Thyroid gland (tissue), 4 donors: ENCODE results near the gene DQX1. TPM values are rescaled to one million over a fixed set of nuclear protein-coding genes. Genes with fewer than 3 reads are reported as not detected.

Experiments used
- DNase-seq, 2 donors: peaks; one replicate each; pipeline ENCODE4 v3.0.0-alpha.2; 2019
- H3K27ac ChIP-seq, 3 donors: fragments of 200-600 bp; sonication (generic); 1 replicate in 2 of 3; 2 replicates in 1 of 3; pipeline ENCODE4 v1.5.1; 2016 to 2019; ENCODE audit warnings: mild to moderate bottlenecking in 1 of 3, moderate library complexity in 1 of 3
- H3K27me3 ChIP-seq: fragments of 200-600 bp; sonication (generic); one replicate; pipeline ENCODE4 v1.5.1; 2019
- H3K36me3 ChIP-seq, 2 donors: fragments of 200-600 bp; sonication (generic); one replicate each; pipeline ENCODE4 v1.5.1; 2016 to 2019
- H3K4me1 ChIP-seq, 2 donors: fragments of 200-600 bp; sonication (generic); one replicate each; pipeline ENCODE4 v1.5.1; 2017 to 2019
- H3K4me3 ChIP-seq, 3 donors: fragments of 200-600 bp; sonication (generic); replicated peaks in 1 of 3; 1 replicate in 2 of 3; 2 replicates in 1 of 3; pipeline ENCODE4 v1.5.1; 2016; ENCODE audit warnings: mild to moderate bottlenecking in 1 of 3
- H3K9me3 ChIP-seq: fragments of 200-600 bp; sonication (generic); one replicate; pipeline ENCODE4 v1.5.1; 2017
- POLR2A ChIP-seq, 2 donors: fragments of 450-650 bp; IDR thresholded peaks; one replicate each; pipeline ENCODE4 v1.6.1; 2017; ENCODE audit warnings: antibody characterized with exemption in 2 of 2, mild to moderate bottlenecking in 2 of 2, moderate library complexity in 1 of 2
- WGBS, 2 donors: methylation state at CpG; one replicate each; pipeline ENCODE4 v1.1.5; 2017; 5-methylcytosine and 5-hydroxymethylcytosine counted together
- intact Hi-C: fragments of 100-400 bp; cut with DNase I; formaldehyde crosslinking; loops from one replicate; pipeline ENCODE4 v1.15.1; 2023
- total RNA-seq, 4 donors: library from RNA; depleted of rRNA; stranded (reverse); fragments of >200 nt; gene quantifications; one replicate each; pipeline ENCODE4 v1.2.3, GENCODE V29; 2016
- TF ChIP-seq, protein P1 (sequence below), 6 experiments: fragments of 200-600 bp in 3 of 6; fragments of 450-650 bp in 3 of 6; sonication (generic) in 3 of 6; IDR thresholded peaks; one replicate each; pipeline ENCODE4 v1.5.1; 2016 to 2019; ENCODE audit warnings: antibody characterized with exemption in 6 of 6, mild to moderate bottlenecking in 2 of 6, inconsistent platforms in 1 of 6, moderate library complexity in 1 of 6

Gene DQX1
- total RNA-seq, 4 donors from 2014 or later, result not detected

DNA sequence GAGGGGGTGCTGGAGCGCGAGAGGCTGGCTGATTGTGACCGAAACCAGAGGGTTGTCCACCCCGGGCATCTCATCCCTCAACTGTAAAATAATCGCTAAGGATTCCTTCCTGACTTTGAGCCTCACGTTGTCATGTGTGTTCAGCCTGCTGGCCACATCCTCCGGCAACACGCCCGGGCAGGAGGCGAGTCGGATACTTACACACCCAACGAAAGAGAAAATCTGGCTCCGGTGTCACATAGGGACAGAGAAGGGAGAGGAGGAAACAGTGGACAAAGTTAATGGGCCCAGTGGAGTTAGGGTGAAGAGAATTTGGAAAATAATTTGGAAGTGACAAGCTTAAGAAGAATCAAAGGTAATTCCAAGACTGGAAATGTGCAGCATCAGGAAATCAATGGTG is 9.4 kb downstream of the DQX1 start:
- WGBS, 2 donors, result 63 to 64% methylated on average over 13 of the region's 13 CpGs
- Histone ChIP-seq H3K4me3 (no peak overlapping the region), H3K9me3 (no peaks in the 10 kb centered on the region), H3K4me1 (peaks cover 7 to 26% of the 10 kb centered on the region in 2 donors), H3K27ac (no peak overlapping the region), H3K27me3 (peaks cover 50% of the 10 kb centered on the region), H3K36me3 (no peaks in the 10 kb centered on the region)
- no peak for TF ChIP-seq POLR2A (IDR thresholded peaks at IDR 0.05)
- TF ChIP-seq, protein P1, sequence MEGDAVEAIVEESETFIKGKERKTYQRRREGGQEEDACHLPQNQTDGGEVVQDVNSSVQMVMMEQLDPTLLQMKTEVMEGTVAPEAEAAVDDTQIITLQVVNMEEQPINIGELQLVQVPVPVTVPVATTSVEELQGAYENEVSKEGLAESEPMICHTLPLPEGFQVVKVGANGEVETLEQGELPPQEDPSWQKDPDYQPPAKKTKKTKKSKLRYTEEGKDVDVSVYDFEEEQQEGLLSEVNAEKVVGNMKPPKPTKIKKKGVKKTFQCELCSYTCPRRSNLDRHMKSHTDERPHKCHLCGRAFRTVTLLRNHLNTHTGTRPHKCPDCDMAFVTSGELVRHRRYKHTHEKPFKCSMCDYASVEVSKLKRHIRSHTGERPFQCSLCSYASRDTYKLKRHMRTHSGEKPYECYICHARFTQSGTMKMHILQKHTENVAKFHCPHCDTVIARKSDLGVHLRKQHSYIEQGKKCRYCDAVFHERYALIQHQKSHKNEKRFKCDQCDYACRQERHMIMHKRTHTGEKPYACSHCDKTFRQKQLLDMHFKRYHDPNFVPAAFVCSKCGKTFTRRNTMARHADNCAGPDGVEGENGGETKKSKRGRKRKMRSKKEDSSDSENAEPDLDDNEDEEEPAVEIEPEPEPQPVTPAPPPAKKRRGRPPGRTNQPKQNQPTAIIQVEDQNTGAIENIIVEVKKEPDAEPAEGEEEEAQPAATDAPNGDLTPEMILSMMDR (IDR thresholded peaks at IDR 0.05), result no peak
- no peak for DNase-seq
- intact Hi-C loops, result no loop called here

DNA sequence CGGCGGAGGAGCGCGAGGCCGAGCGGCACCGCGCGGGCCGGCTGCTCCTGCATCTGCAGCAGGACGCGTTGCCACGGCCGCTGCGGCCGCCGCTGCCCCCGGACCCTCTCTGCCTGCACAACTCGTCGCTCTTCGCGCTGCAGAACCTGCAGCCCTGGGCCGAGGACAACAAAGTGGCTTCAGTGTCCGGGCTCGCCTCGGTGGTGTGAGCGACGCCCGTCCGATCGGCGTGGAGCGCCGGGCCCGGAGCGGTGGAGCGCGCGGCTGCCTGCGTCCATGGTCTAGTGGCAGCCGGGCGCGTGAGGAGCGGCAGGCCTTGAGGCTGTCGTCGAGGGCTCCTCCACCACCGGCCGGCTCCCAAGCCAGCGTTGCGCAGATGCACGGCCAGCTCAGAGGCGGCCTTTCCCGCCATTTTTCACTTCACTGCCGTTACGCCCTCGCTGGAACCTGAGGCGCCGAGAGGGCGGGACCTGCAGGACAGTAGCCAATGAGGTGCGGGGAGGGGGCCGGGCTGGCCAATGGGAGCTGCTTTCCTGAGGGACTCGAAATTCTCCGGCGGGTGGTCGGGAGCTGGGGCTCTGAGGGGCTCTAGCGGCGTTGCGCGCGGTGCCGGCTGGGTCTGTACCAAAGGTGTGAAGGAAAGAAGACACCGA is 9.9 kb downstream of the DQX1 start:
- peak in 1 of 2 donors; percentile 38 for DNase-seq
- no peaks in the 10 kb centered on the region for H3K9me3 ChIP-seq
- no peaks in the 10 kb centered on the region for H3K36me3 ChIP-seq
- peaks cover 53% of the 10 kb centered on the region for H3K27me3 ChIP-seq
- TF ChIP-seq, protein P1 (IDR thresholded peaks at IDR 0.05), result no peak
- TF ChIP-seq POLR2A (IDR thresholded peaks at IDR 0.05), result no peak
- no peak overlapping the region for H3K4me3 ChIP-seq
- intact Hi-C loops, result no loop called here
- peaks cover 7 to 26% of the 10 kb centered on the region in 2 donors for H3K4me1 ChIP-seq
- no peak overlapping the region for H3K27ac ChIP-seq
- WGBS, 2 donors, result 0 to 6% methylated on average over 7 to 40 of the region's 72 CpGs

DNA sequence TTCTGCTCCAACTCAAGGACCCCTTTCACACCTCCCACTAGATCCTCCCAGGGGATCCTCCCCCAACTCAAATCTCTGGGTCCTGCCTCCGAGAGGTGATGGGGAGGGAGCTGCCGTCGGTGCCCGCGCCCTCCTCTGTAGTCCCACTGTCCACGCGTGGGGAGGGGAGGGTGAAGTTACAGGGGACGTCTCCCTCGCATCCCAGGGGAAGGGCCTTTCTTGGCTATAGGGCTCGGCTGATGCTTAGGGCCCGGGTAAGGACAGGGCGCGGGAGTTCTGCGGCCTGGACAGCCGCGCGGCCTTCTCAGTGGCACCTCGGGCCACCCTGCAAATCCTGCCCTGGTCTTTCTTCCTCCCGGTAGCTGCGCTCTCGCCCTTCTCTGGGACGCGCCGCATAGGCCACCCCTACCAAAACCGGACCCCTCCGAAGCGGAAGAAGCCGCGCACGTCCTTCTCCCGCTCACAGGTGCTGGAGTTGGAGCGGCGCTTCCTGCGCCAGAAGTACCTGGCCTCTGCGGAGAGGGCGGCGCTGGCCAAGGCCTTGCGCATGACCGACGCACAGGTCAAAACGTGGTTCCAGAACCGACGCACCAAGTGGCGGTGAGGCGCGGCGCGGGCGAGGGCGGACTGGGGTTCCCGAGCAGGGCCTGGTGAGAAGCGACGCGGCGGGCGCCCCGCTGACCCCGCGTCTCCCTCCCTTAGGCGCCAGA is 10.6 kb downstream of the DQX1 start:
- 5 to 6% methylated on average over 18 to 23 of the region's 60 CpGs for WGBS, 2 donors
- no peak for TF ChIP-seq POLR2A (IDR thresholded peaks at IDR 0.05)
- TF ChIP-seq, protein P1 (IDR thresholded peaks at IDR 0.05), result no peak
- intact Hi-C loops, result no loop called here
- H3K4me3 ChIP-seq, result no peak overlapping the region
- no peaks in the 10 kb centered on the region for H3K36me3 ChIP-seq
- DNase-seq, result peak in 1 of 2 donors; percentile 23
- peaks cover 7 to 26% of the 10 kb centered on the region in 2 donors for H3K4me1 ChIP-seq
- no peaks in the 10 kb centered on the region for H3K9me3 ChIP-seq
- H3K27me3 ChIP-seq, result peaks cover 53% of the 10 kb centered on the region
- H3K27ac ChIP-seq, result no peak overlapping the region

DNA sequence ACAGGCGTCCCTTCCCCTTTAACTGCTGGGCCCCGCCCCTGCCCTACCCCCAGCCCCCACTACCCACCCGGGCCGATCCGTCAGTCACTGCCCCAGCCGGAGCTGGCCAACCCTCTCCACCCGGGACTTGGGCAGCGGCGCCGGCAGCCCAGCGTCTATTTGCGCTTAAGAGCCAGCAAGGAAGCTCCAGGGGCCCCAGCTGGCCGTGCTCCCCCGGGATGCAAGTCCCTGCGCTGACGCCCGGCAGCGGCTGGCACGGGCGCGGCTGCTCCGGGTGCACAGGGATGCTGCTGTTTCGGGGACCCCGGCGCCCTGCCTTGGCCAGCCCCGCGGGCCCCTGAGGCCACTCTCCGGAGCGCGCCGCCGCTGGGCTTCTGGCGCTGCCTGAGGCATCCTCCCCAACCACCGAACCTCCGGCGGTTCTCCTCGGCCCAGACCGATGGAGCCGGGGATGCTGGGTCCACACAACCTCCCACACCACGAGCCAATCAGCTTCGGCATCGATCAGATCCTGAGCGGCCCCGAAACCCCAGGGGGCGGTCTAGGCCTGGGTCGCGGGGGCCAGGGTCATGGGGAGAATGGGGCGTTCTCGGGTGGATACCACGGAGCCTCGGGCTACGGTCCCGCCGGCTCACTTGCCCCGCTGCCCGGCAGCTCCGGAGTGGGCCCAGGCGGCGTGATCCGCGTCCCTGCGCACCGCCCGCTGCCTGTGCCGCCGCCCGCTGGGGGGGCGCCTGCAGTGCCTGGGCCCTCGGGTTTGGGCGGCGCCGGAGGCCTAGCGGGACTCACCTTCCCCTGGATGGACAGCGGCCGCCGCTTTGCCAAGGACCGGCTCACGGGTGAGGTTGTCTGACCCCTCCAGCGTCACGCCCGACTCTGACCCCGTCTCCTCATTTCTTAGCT is 11.4 kb downstream of the DQX1 start, which contains the start of gene TLX2:
Gene TLX2 (plus strand): TSS at position 83 of the 903 bp plus-strand sequence. CDS start 357 bp downstream, at position 440.
- WGBS, 2 donors, result 9% methylated on average over 10 to 19 of the region's 82 CpGs
- DNase-seq, result no peak
- H3K36me3 ChIP-seq, result no peaks in the 10 kb centered on the region
- H3K4me3 ChIP-seq, result no peak within 1 kb of the TSS
- no peak for TF ChIP-seq POLR2A (IDR thresholded peaks at IDR 0.05)
- TF ChIP-seq, protein P1 (IDR thresholded peaks at IDR 0.05), result no peak
- peaks cover 53% of the 10 kb centered on the region for H3K27me3 ChIP-seq
- peaks cover 7 to 26% of the 10 kb centered on the region in 2 donors for H3K4me1 ChIP-seq
- intact Hi-C loops, result no loop called here
- no peak within 1 kb of the TSS for H3K27ac ChIP-seq
- H3K9me3 ChIP-seq, result no peaks in the 10 kb centered on the region
